Activated CD4-positive, CD25-positive, alpha-beta regulatory T cell treated with anti-CD3 and anti-CD28 coated beads, Interleukin-2, amount 50 U/mL, for 24 hours (primary cell): ENCODE results near the gene FOXC1.

Experiments used
- ATAC-seq, 2 donors: fragments of 150-1000 bp; cut with Tn5 transposase; one replicate each; pipeline ENCODE4 v1.10.0; 2021; ENCODE audit warnings: mild to moderate bottlenecking in 1 of 2, moderate library complexity in 1 of 2

The FOXC1 gene

GRCh38 chr6:1600063-1600763, 9.5 kb upstream of the FOXC1 start:
- no peak for ATAC-seq

DNA sequence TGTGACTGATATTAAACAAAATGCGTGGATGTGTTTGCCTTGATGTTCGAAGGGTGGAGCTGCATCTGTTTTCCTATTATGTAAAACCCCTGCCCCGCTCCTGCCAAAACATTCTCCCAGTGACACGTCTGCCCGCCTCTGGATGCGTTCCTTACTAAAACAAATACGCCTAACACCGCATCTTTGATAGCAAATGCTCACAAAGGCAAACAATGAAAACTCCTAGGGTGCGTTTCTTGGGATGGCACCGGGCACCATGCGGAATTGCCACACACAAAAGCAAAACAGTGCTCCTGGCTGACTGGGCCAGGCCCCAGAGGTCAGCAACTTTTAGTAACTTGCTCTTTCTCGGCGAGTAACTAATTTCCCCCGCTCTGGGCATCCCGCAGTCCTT, 9.0 kb upstream of the FOXC1 start:
- ATAC-seq = no peak

DNA sequence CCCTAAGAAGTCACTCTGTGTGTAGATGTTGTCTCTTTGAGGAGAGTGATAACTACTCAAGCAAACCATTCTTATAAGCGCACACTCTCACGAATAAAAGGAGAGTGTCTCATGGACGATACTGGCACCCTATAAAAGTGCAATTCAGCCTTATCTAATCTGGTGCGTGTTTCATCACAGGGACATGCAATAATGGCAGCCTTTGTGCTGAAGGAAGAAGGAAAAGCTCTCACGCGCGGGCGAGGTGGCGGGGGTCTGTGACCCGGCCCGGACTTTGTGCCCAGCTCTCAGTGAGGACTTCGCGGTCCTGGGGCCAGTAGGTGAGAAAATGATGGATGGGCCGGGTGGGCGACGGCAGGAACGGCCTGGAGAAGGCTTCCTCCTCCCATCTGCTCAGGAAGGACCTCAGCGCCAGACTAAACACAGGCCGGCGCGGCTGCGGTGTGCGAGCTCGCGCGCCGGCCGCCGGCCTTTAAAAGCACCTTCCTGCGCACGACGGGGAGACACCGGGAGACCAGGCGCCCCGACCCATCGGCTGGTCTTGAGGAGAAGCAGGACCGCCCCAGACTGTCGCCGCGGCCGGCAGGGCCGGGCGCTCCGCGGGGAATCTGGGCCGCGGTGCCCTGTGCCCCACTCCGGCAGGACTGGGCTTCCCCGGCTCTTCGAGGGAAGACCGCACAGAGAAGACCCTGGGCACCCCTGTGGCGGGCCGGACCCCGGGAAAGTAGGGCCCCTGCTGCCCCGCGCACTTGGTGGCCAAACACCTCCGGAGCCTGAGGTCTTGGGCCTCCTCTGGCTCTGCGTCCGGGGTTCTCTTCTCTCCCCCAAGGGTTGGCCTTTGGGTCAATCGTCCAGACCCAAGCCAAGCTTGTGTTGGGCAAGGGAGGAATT, 8.3 kb upstream of the FOXC1 start:
- ATAC-seq = no peak

- no peak for ATAC-seq
Observed at GRCh38 chr6:1602049-1602713, 7.5 kb upstream of the FOXC1 start.

DNA sequence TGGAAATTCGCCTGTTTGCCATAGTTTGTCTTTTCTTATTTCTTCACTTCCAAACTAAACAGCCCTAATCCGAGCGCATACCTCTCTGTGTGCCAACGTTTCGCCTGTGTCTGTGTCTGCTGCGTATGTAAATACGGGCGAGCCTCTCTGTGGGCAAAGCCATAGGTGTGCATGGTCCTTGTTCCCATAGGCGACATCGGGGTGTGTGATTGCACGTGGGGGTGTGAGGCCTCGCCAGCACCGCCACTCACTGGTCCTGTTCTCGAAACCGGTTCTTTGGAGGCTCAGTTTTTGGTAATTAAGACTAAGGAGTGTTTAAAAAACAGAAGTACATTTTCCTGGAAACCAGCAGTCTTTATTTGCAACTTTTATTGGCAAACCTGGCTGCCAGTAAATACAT, 6.0 kb upstream of the FOXC1 start:
- ATAC-seq = no peak

GRCh38 chr6:1604158-1605003, 5.3 kb upstream of the FOXC1 start:
- ATAC-seq = peak; percentile 83 to 86

- no peak for ATAC-seq
Observed at GRCh38 chr6:1605004-1605892, 4.5 kb upstream of the FOXC1 start.

DNA sequence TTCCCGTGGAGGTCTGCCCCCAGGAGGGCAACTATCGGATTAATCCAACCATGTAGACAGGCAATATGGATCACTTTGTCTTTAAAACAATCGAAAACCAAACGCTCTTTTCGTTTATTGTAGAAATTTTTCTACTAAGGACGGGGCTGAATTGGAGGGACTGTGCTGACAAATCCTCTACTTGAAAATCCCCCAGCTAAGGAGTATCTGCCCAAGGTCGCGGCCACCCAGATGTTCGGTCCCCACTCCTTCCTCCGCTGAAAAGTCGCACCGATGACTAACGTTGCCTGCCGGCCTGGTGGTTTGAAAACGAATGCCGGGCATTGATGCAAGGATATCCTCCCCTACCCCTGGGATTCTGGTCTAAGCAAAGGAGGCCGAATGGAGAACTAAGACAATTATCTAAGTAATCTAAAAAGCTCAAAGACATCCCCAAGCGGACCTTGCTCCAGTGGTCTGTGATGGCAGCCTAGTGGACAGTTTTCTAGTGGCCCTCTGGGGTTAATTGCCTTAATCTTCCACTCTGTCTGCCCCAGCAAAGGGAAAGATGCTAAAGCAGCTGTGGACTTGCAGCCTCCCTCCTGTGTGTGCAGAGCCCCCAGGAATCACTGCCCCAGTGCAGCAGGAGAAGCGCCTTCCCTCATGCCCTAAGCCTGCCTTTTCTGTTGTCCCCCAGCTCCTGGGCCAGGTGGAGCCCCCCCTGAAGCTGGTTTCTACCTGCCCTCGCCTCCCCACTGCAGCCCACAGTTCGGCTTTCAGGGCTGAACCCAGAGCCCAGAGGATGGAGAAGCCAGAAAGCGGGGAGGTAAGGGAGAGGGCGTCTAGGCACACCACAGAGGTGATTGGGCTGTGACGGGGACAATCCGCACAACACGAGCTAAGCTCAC, 3.6 kb upstream of the FOXC1 start:
- no peak for ATAC-seq

DNA sequence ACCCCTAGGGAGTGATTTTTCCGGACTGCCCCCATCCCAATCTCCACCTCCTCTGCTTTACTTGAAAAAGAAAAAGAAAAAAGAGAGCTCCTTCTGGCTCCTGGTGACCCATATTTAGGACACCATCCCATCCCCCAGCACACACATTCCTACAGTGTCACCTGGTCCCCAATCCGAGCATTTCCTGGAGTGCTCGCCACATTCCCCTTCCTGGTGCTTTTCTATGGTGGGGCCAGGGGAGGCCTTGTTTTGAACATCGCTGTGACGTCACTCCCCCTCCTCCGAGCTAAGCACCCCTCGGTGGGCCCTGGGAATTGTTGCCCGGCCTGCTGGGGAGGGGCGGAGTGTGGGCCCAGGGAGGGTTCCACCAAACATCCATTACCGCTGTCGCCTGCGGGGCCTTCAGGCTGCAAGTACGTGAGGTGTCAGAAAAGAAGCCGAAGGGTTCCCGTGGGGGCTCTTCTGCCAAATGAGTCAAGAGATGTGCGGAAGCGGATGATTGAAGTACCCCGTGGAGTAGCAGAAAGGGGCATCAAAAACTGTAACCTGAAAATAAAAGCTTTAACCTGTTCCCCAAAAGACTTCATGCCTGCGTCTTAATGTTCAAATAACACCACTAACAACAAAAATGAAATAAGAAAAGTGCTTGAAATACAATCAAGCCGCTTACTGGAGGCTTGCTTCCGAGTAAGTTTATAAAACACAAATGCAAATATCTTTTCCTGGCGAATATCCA, 2.8 kb upstream of the FOXC1 start:
- no peak for ATAC-seq

GRCh38 chr6:1607516-1608221, 2.0 kb upstream of the FOXC1 start:
- no peak for ATAC-seq

DNA sequence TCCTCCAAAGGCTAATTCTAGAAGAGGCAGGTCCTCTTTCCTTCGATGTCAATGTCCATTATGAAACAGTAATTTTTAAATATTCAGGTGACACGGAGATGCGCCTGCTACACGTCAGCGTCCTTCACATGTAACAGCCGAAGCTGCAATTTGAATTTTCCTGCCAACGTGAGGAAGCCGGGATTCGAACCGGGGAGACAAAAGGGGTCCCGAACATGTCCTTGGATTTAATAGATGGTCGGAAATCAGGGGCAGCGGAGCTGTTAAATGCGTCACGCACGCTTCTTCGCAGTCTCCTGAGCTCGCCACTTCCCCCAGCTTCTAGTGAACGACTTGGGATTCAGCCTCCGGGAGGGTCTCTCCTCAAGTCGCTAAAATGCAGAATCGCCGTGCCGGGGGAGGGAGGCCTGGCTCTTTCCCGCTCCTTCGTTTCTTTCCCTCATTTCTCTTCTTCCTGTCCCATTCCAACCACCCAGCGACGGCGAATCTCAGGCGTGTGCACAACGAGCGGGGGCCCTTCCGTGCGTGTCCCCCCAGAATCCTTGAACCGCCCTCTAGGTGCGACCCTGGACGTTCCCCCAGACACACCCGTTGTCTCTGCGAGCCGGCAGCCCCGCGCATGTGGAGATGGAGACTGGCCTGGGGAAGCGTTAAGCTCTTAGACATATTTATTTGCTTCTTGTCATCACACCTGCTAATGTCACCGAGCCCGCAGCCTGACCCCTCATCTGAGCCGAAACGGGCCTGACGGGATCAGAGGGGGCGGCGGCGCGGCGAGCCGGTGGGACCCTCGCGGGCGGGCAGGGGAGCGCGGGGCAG, 1.3 kb upstream of the FOXC1 start:
- no peak for ATAC-seq

DNA sequence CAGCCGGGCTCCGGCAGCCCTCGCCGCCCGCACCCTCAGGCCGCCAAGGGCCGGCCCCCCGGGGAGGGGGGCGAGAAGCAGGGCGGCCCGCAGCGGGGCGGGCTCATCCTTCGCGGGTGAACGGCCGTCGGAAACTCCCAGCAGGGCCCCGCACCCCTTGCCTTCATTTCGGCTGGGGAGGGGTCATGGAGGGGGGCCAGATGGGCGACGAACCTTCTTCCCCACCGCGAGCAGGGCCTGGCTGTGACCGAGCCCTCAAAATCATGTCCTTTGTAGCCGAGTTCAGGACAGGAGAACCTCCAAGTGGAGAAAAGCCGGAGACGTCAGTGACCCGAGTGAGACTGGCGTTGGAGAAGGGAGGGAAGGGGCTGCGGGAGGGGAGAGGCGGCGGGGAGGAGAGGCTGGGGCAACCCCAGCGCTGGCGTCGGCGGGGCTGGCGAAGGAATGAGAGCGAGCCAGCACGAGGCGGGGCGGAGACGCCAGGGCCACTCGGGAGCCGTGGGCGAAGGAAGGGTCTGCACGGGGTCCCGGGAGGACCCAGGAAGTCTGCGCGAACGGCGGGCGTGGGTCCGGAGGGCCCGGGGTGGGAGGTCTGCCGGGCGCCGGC, 571 bp upstream of the FOXC1 start:
- no peak for ATAC-seq

GRCh38 chr6:1610497-1611321, 994 bp downstream of the FOXC1 start:
- ATAC-seq = peak in 1 of 2 donors; percentile 27

GRCh38 chr6:1611322-1611571, 1.5 kb downstream of the FOXC1 start:
- no peak for ATAC-seq

GRCh38 chr6:1611572-1612298, 2.0 kb downstream of the FOXC1 start:
- ATAC-seq = no peak

DNA sequence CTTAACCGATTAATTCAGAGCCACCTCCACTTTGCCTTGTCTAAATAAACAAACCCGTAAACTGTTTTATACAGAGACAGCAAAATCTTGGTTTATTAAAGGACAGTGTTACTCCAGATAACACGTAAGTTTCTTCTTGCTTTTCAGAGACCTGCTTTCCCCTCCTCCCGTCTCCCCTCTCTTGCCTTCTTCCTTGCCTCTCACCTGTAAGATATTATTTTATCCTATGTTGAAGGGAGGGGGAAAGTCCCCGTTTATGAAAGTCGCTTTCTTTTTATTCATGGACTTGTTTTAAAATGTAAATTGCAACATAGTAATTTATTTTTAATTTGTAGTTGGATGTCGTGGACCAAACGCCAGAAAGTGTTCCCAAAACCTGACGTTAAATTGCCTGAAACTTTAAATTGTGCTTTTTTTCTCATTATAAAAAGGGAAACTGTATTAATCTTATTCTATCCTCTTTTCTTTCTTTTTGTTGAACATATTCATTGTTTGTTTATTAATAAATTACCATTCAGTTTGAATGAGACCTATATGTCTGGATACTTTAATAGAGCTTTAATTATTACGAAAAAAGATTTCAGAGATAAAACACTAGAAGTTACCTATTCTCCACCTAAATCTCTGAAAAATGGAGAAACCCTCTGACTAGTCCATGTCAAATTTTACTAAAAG, 2.7 kb downstream of the FOXC1 start:
- no peak for ATAC-seq
